BE2C (cell line): ENCODE data around the gene TMEM79.

Source experiments
- DNase-seq: peaks from one replicate; pipeline ENCODE4 v3.0.0-alpha.2; 2020
- H3K27me3 ChIP-seq: fragments of 250-450 bp; sonication (Bioruptor Pico); 2 replicates; pipeline ENCODE4 v1.5.1; 2020; ENCODE audit warnings: mild to moderate bottlenecking
- H3K36me3 ChIP-seq: fragments of 250-450 bp; sonication (Bioruptor Pico); 2 replicates; pipeline ENCODE4 v1.5.1; 2020; ENCODE audit warnings: mild to moderate bottlenecking
- H3K4me1 ChIP-seq: fragments of 250-450 bp; sonication (Bioruptor Pico); 2 replicates; pipeline ENCODE4 v1.5.1; 2020
- H3K4me3 ChIP-seq: 2 replicates; pipeline ENCODE4 v1.5.1; 2011; ENCODE audit warnings: low read depth, low read length
- H3K9me3 ChIP-seq: fragments of 250-450 bp; sonication (Bioruptor Pico); 2 replicates; pipeline ENCODE4 v1.5.1; 2020
- CTCF ChIP-seq: IDR thresholded peaks from 2 replicates; pipeline ENCODE4 v1.5.1; 2012; ENCODE audit warnings: mild to moderate bottlenecking, low read depth, low read length

TMEM79 gene

GRCh38 chr1:156281693-156282478, 2.2 kb upstream of the TMEM79 start:
- DNase-seq: peak; percentile 62
- Histone ChIP-seq H3K4me1 (peaks cover 5% of the 10 kb centered on the region; the same call in 1 of the 2 replicates), H3K36me3 (peaks cover 43% of the 10 kb centered on the region), H3K27me3 (no peaks in the 10 kb centered on the region), H3K4me3 (peak overlapping the region; percentile 73), H3K9me3 (no peaks in the 10 kb centered on the region)
- TF ChIP-seq CTCF: no peak

- H3K9me3 ChIP-seq: no peaks in the 10 kb centered on the region
- H3K27me3 ChIP-seq: no peaks in the 10 kb centered on the region
- peaks cover 35% of the 10 kb centered on the region for H3K36me3 ChIP-seq
- DNase-seq: peak; percentile 98
- peak within 1 kb of the TSS; percentile 73 for H3K4me3 ChIP-seq
- no peak for TF ChIP-seq CTCF
- peaks cover 5% of the 10 kb centered on the region; the same call in 1 of the 2 replicates for H3K4me1 ChIP-seq
Observed at GRCh38 chr1:156282479-156283222, 1.5 kb upstream of the TMEM79 start, which contains the start of gene SMG5. TSS of gene SMG5 (minus strand) at chr1:156282825. CDS start at chr1:156282680, 145 bp downstream.

GRCh38 chr1:156283521-156283920, 604 bp upstream of the TMEM79 start:
- peak overlapping the region; percentile 73 for H3K4me3 ChIP-seq
- H3K9me3 ChIP-seq: no peaks in the 10 kb centered on the region
- no peak for DNase-seq
- TF ChIP-seq CTCF: no peak
- H3K36me3 ChIP-seq: peaks cover 27% of the 10 kb centered on the region
- no peaks in the 10 kb centered on the region for H3K27me3 ChIP-seq
- peaks cover 5% of the 10 kb centered on the region; the same call in 1 of the 2 replicates for H3K4me1 ChIP-seq

GRCh38 chr1:156284757-156285156, 632 bp downstream of the TMEM79 start:
- H3K4me3 ChIP-seq: no peak overlapping the region
- H3K36me3 ChIP-seq: peaks cover 18% of the 10 kb centered on the region
- no peaks in the 10 kb centered on the region for H3K9me3 ChIP-seq
- peaks cover 5% of the 10 kb centered on the region; the same call in 1 of the 2 replicates for H3K4me1 ChIP-seq
- no peaks in the 10 kb centered on the region for H3K27me3 ChIP-seq
- TF ChIP-seq CTCF: no peak
- no peak for DNase-seq

GRCh38 chr1:156285437-156285836, 1.3 kb downstream of the TMEM79 start:
- no peak for DNase-seq
- Histone ChIP-seq H3K4me3 (no peak overlapping the region), H3K36me3 (peaks cover 11% of the 10 kb centered on the region)

More at GRCh38 chr1:156285437-156285836, 1.3 kb downstream of the TMEM79 start:
- Histone ChIP-seq H3K9me3 (no peaks in the 10 kb centered on the region), H3K27me3 (no peaks in the 10 kb centered on the region), H3K4me1 (peaks cover 5% of the 10 kb centered on the region; the same call in 1 of the 2 replicates)
- no peak for TF ChIP-seq CTCF
